Measurements from ENCODE around the gene VEZF1. TPM values are rescaled to one million over a fixed set of nuclear protein-coding genes. Genes with fewer than 3 reads are reported as not detected.

The VEZF1 gene
- total and polyA plus RNA-seq, 2 experiments from 2014 or later, result 36.0 to 67.7 TPM

DNA sequence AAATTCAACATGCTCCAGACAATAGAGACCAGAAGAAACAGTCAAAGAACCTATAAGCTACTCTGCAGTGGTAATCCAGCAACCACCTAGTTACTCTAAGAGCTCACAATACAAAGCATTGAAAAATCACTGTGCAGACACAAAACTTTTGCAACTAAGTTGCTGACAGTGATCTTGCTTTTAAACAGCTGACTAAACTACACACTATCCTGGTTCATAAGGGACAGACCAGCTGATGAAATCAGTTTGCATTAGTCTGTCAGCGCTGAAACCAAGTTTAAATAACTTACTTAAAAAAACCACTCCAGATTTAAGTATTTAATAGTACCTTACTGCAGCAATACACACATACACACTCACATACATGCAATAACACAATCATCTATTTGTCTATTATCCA lies 4.6 kb downstream of the VEZF1 start:
- H3K36me3 Mint-ChIP-seq (ENCODE audit: low read depth), result peaks cover 31% of the 10 kb centered on the region
- H3K4me1 Mint-ChIP-seq, result peaks cover 31% of the 10 kb centered on the region
- no peak overlapping the region for H3K4me3 ChIP-seq
- no peak overlapping the region for H3K27ac ChIP-seq (ENCODE audit: low read depth)
- ATAC-seq (no peak), DNase-seq (ENCODE audit: low spot score) (no peak)
- no peak overlapping the region for H3K4me3 Mint-ChIP-seq
- H3K9me3 Mint-ChIP-seq, result no peaks in the 10 kb centered on the region; the same call in 2 of the 3 replicates
- H3K27ac Mint-ChIP-seq, result no peak overlapping the region
- H3F3A ChIP-seq (replicated peaks; ENCODE audit: low read depth), result 0 out of 2 replicates have a peak, but pooled peaks cover 3% of the 10 kb centered on the region
- H3K36me3 ChIP-seq (ENCODE audit: insufficient read depth), result peaks cover 21% of the 10 kb centered on the region; the same call in 1 of the 2 replicates
- H2AFZ ChIP-seq, result no peak overlapping the region
- no peaks in the 10 kb centered on the region for H3K9me2 ChIP-seq (ENCODE audit: insufficient read depth)
- H3K27me3 ChIP-seq (ENCODE audit: insufficient read depth), result no peaks in the 10 kb centered on the region
- no peak overlapping the region for H3K4me2 ChIP-seq
- peaks cover 7% of the 10 kb centered on the region for H3K4me1 ChIP-seq (ENCODE audit: insufficient read depth)
- peaks cover 9% of the 10 kb centered on the region for H3K27me3 Mint-ChIP-seq (ENCODE audit: insufficient read depth, low read depth, poor library complexity)
- peaks cover 75% of the 10 kb centered on the region for H3K79me2 ChIP-seq (replicated peaks; ENCODE audit: insufficient read depth)
- TF ChIP-seq EZH2phosphoT487 (IDR thresholded peaks at IDR 0.05; ENCODE audit: unreplicated experiment) (no peak), CREB1 (CRISPR knock-in tag; IDR thresholded peaks at IDR 0.05; ENCODE audit: low read depth) (no peak)
- peaks cover 24% of the 10 kb centered on the region for H4K20me1 ChIP-seq (replicated peaks; ENCODE audit: insufficient read depth)

- H3K9me3 Mint-ChIP-seq, result no peaks in the 10 kb centered on the region; the same call in 2 of the 3 replicates
- 0 out of 2 replicates have a peak, but pooled peaks cover 3% of the 10 kb centered on the region for H3F3A ChIP-seq (replicated peaks; ENCODE audit: low read depth)
- no peak overlapping the region for H3K4me3 ChIP-seq
- no peaks in the 10 kb centered on the region for H3K9me2 ChIP-seq (ENCODE audit: insufficient read depth)
- H3K36me3 Mint-ChIP-seq (ENCODE audit: low read depth), result peaks cover 39% of the 10 kb centered on the region
- peaks cover 24% of the 10 kb centered on the region for H4K20me1 ChIP-seq (replicated peaks; ENCODE audit: insufficient read depth)
- peaks cover 24% of the 10 kb centered on the region; the same call in 1 of the 2 replicates for H3K36me3 ChIP-seq (ENCODE audit: insufficient read depth)
- H3K4me1 Mint-ChIP-seq, result peaks cover 31% of the 10 kb centered on the region
- no peak overlapping the region for H3K27ac Mint-ChIP-seq
- H3K27me3 ChIP-seq (ENCODE audit: insufficient read depth), result no peaks in the 10 kb centered on the region
- no peak for ATAC-seq
- no peak overlapping the region for H2AFZ ChIP-seq
- H3K4me2 ChIP-seq, result no peak overlapping the region
- H3K4me3 Mint-ChIP-seq, result no peak overlapping the region
- H3K27ac ChIP-seq (ENCODE audit: low read depth), result no peak overlapping the region
- peaks cover 8% of the 10 kb centered on the region for H3K27me3 Mint-ChIP-seq (ENCODE audit: insufficient read depth, low read depth, poor library complexity)
- peaks cover 75% of the 10 kb centered on the region for H3K79me2 ChIP-seq (replicated peaks; ENCODE audit: insufficient read depth)
- peaks cover 7% of the 10 kb centered on the region for H3K4me1 ChIP-seq (ENCODE audit: insufficient read depth)
- no peak for DNase-seq (ENCODE audit: low spot score)
- TF ChIP-seq JUNB (IDR thresholded peaks at IDR 0.05; ENCODE audit: unreplicated experiment) (no peak), CTCF (conservative IDR thresholded peaks at IDR 0.05; ENCODE audit: low read depth in 2 of 2) (no peak), POLR2AphosphoS5 (IDR thresholded peaks at IDR 0.05; ENCODE audit: low read depth) (no peak), EZH2 (IDR thresholded peaks at IDR 0.05; ENCODE audit: low read depth, unreplicated experiment) (no peak), ZNF114 (CRISPR knock-in tag; IDR thresholded peaks at IDR 0.05) (no peak), EZH2phosphoT487 (IDR thresholded peaks at IDR 0.05; ENCODE audit: unreplicated experiment) (no peak), CREB1 (CRISPR knock-in tag; IDR thresholded peaks at IDR 0.05; ENCODE audit: low read depth) (no peak), ZNF331 (CRISPR knock-in tag; IDR thresholded peaks at IDR 0.05; ENCODE audit: low read depth) (no peak), NANOG (IDR thresholded peaks at IDR 0.05; ENCODE audit: borderline replicate concordance) (no peak), ZNF462 (CRISPR knock-in tag; IDR thresholded peaks at IDR 0.05) (no peak), STAT1 (IDR thresholded peaks at IDR 0.05; ENCODE audit: unreplicated experiment) (no peak)
- TF ChIP-seq, protein P1, sequence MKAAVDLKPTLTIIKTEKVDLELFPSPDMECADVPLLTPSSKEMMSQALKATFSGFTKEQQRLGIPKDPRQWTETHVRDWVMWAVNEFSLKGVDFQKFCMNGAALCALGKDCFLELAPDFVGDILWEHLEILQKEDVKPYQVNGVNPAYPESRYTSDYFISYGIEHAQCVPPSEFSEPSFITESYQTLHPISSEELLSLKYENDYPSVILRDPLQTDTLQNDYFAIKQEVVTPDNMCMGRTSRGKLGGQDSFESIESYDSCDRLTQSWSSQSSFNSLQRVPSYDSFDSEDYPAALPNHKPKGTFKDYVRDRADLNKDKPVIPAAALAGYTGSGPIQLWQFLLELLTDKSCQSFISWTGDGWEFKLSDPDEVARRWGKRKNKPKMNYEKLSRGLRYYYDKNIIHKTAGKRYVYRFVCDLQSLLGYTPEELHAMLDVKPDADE (IDR thresholded peaks at IDR 0.05), result no peak
Measured at GRCh38 chr17:57982452-57983170, 5.4 kb downstream of the VEZF1 start.

Measured in GM23338 (cell line).